ENCODE data around the gene C1orf210.

- TF ChIP-seq MYC (IDR thresholded peaks at IDR 0.05; ENCODE audit: borderline replicate concordance, low read length) (no peak), NPAS2 (CRISPR knock-in tag; IDR thresholded peaks at IDR 0.05; ENCODE audit: borderline replicate concordance) (no peak), TP53 (CRISPR knock-in tag; IDR thresholded peaks at IDR 0.05) (no peak), POLR2A (IDR thresholded peaks at IDR 0.05; ENCODE audit: low read length) (no peak), MAX (IDR thresholded peaks at IDR 0.05) (no peak), KDM1A (IDR thresholded peaks at IDR 0.05; ENCODE audit: low read depth) (no peak), RAD21 (conservative IDR thresholded peaks at IDR 0.05 in 1 of 2, IDR thresholded peaks at IDR 0.05 in 1 of 2) (no peak), CHD4 (IDR thresholded peaks at IDR 0.05; ENCODE audit: borderline replicate concordance) (no peak)
- TF ChIP-seq, protein P1, sequence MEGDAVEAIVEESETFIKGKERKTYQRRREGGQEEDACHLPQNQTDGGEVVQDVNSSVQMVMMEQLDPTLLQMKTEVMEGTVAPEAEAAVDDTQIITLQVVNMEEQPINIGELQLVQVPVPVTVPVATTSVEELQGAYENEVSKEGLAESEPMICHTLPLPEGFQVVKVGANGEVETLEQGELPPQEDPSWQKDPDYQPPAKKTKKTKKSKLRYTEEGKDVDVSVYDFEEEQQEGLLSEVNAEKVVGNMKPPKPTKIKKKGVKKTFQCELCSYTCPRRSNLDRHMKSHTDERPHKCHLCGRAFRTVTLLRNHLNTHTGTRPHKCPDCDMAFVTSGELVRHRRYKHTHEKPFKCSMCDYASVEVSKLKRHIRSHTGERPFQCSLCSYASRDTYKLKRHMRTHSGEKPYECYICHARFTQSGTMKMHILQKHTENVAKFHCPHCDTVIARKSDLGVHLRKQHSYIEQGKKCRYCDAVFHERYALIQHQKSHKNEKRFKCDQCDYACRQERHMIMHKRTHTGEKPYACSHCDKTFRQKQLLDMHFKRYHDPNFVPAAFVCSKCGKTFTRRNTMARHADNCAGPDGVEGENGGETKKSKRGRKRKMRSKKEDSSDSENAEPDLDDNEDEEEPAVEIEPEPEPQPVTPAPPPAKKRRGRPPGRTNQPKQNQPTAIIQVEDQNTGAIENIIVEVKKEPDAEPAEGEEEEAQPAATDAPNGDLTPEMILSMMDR (IDR thresholded peaks at IDR 0.05), result no peak
Measured at GRCh38 chr1:43284546-43285110, 753 bp downstream of the C1orf210 start.
